B cell (primary cell): Measurements from ENCODE around the gene FXYD7. TPM values are rescaled to one million over a fixed set of nuclear protein-coding genes. Genes with fewer than 3 reads are reported as not detected.

Experiments used
- ATAC-seq: fragments of 200-7000 bp; cut with Tn5 transposase; one replicate; pipeline ENCODE4 v1.10.0; 2021; ENCODE audit warnings: low read depth, mild to moderate bottlenecking, moderate number of reproducible peaks, moderate library complexity
- CTCF ChIA-PET: fragments of 350-600 bp; sonication (Branson Sonifier 250); formaldehyde crosslinking; loops from one replicate; lab custom pipeline; 2021; ENCODE audit warnings: antibody characterized with exemption, inconsistent platforms; lab: Charles Lee
- POLR2A ChIA-PET: fragments of 350-600 bp; sonication (Branson Sonifier 250); formaldehyde crosslinking; loops from one replicate; lab custom pipeline; 2021; ENCODE audit warnings: antibody characterized with exemption; lab: Charles Lee
- DNase-seq: peaks from one replicate; pipeline ENCODE4 v3.0.0; 2013
- H2AFZ ChIP-seq: 2 replicates; pipeline ENCODE4 v1.6.1; 2012; ENCODE audit warnings: mild to moderate bottlenecking, low read depth, low read length; ENCODE audit not compliant: insufficient read depth, poor library complexity, severe bottlenecking
- H3K27ac ChIP-seq, 2 donors: 1 replicate in 1 of 2; 2 replicates in 1 of 2; pipeline ENCODE4 v1.5.1; 2012 to 2013; ENCODE audit warnings: low read length in 2 of 2, mild to moderate bottlenecking in 2 of 2, moderate library complexity in 1 of 2
- H3K27me3 ChIP-seq, 4 experiments: fragments of 200-600 bp in 1 of 4; sonication (generic) in 1 of 4; replicated peaks in 1 of 4; 1 replicate in 2 of 4; 2 replicates in 2 of 4; pipeline versions ENCODE4 v1.6.1 to v1.7.0; 2013 to 2016; ENCODE audit warnings: low read length in 3 of 4, mild to moderate bottlenecking in 2 of 4, mixed read lengths in 1 of 4, moderate library complexity in 1 of 4; ENCODE audit not compliant: insufficient read depth in 4 of 4, control insufficient read depth in 3 of 4; ENCODE audit errors: control extremely low read depth in 1 of 4
- H3K36me3 ChIP-seq, 2 experiments: replicated peaks in 1 of 2; 1 replicate in 1 of 2; 2 replicates in 1 of 2; pipeline versions ENCODE4 v1.6.1 to v1.7.1; 2013; ENCODE audit warnings: low read length in 1 of 2; ENCODE audit not compliant: insufficient read depth in 2 of 2, control insufficient read depth in 1 of 2; ENCODE audit errors: control extremely low read depth in 1 of 2, extremely low read depth in 1 of 2
- H3K4me1 ChIP-seq, 2 donors: fragments of 200-600 bp in 1 of 2; sonication (generic) in 1 of 2; 1 replicate in 1 of 2; 2 replicates in 1 of 2; pipeline versions ENCODE4 v1.5.1 to v1.6.1; 2013 to 2017; ENCODE audit warnings: low read length in 2 of 2; ENCODE audit not compliant: control insufficient read depth in 2 of 2, insufficient read depth in 2 of 2
- H3K4me2 ChIP-seq: replicated peaks from 2 replicates; pipeline ENCODE3; 2012; ENCODE audit warnings: mild to moderate bottlenecking, low read depth, low read length; ENCODE audit not compliant: poor library complexity, severe bottlenecking
- H3K4me3 ChIP-seq, 5 experiments: fragments of 200-600 bp in 1 of 5; sonication (generic) in 1 of 5; 1 replicate in 3 of 5; 2 replicates in 2 of 5; pipeline versions ENCODE4 v1.5.1 to v1.7.0; 2011 to 2016; ENCODE audit warnings: low read length in 4 of 5, mild to moderate bottlenecking in 4 of 5, low read depth in 2 of 5, control low read depth in 1 of 5, moderate library complexity in 1 of 5; ENCODE audit not compliant: insufficient read depth in 1 of 5; ENCODE audit errors: control extremely low read depth in 1 of 5, extremely low read depth in 1 of 5
- H3K79me2 ChIP-seq: fragments of 200-600 bp; sonication (generic); one replicate; pipeline ENCODE4 v1.6.0; 2016; ENCODE audit warnings: low read length; ENCODE audit not compliant: control insufficient read depth, insufficient read depth
- H3K9ac ChIP-seq: fragments of 200-600 bp; sonication (generic); 2 replicates; pipeline ENCODE4 v1.6.1; 2017; ENCODE audit warnings: mild to moderate bottlenecking, low read length, moderate library complexity
- H3K9me3 ChIP-seq, 3 donors: one replicate each; pipeline versions ENCODE4 v1.6.1 to v1.7.1; 2013; ENCODE audit warnings: low read length in 2 of 3; ENCODE audit not compliant: control insufficient read depth in 2 of 3, insufficient read depth in 1 of 3; ENCODE audit errors: control extremely low read depth in 1 of 3
- H4K20me1 ChIP-seq: 2 replicates; pipeline ENCODE4 v1.6.0; 2012; ENCODE audit warnings: mild to moderate bottlenecking, low read length; ENCODE audit not compliant: insufficient read depth, control insufficient read depth, poor library complexity, severe bottlenecking
- H3K27ac Mint-ChIP-seq: one replicate; pipeline ENCODE4 v1.8.0; 2021; ENCODE audit warnings: mixed read lengths
- H3K27me3 Mint-ChIP-seq: one replicate; pipeline ENCODE4 v1.8.0; 2021; ENCODE audit warnings: mixed read lengths
- H3K4me1 Mint-ChIP-seq: one replicate; pipeline ENCODE4 v1.8.0; 2021; ENCODE audit warnings: mixed read lengths
- H3K4me3 Mint-ChIP-seq: one replicate; pipeline ENCODE4 v1.8.0; 2021; ENCODE audit warnings: mixed read lengths
- H3K9me3 Mint-ChIP-seq: one replicate; pipeline ENCODE4 v1.8.0; 2022; ENCODE audit warnings: mixed read lengths; ENCODE audit not compliant: insufficient read depth
- CTCF ChIP-seq: fragments of 200-600 bp; IDR thresholded peaks from one replicate; pipeline ENCODE4 v1.8.0; 2022; ENCODE audit warnings: antibody characterized with exemption, mild to moderate bottlenecking
- EZH2 ChIP-seq: IDR thresholded peaks from 2 replicates; pipeline ENCODE4 v1.6.1; 2012; ENCODE audit warnings: borderline replicate concordance, low read depth, mild to moderate bottlenecking, moderate library complexity, low read length; ENCODE audit not compliant: insufficient read depth, poor library complexity, severe bottlenecking
- WGBS: methylation state at CpG from one replicate; pipeline ENCODE4 v1.1.5; 2013; ENCODE audit warnings: missing lambda C conversion rate; ENCODE audit not compliant: insufficient coverage; 5-methylcytosine and 5-hydroxymethylcytosine counted together
- intact Hi-C: fragments of 100-400 bp; cut with micrococcal nuclease; formaldehyde crosslinking; loops from one replicate; pipeline ENCODE4 v1.10.0; 2022
- polyA plus RNA-seq: library from polyadenylated mRNA; depleted of rRNA; stranded (reverse); fragments of >200 nt; gene quantifications from 2 replicates; pipeline ENCODE4 v1.2.3, GENCODE V29; 2012
- total RNA-seq, 2 donors: library from RNA; stranded (reverse); fragments of 120-200 nt in 1 of 2; gene quantifications; 1 replicate in 1 of 2; 2 replicates in 1 of 2; pipeline versions ENCODE4 v1.2.3 to v1.2.4, GENCODE V29; 2013 to 2022

Gene FXYD7
- total and polyA plus RNA-seq, 2 donors (not counting 1 experiment from before 2014, with no cell fraction given) = 3.8 to 27.4 TPM

DNA sequence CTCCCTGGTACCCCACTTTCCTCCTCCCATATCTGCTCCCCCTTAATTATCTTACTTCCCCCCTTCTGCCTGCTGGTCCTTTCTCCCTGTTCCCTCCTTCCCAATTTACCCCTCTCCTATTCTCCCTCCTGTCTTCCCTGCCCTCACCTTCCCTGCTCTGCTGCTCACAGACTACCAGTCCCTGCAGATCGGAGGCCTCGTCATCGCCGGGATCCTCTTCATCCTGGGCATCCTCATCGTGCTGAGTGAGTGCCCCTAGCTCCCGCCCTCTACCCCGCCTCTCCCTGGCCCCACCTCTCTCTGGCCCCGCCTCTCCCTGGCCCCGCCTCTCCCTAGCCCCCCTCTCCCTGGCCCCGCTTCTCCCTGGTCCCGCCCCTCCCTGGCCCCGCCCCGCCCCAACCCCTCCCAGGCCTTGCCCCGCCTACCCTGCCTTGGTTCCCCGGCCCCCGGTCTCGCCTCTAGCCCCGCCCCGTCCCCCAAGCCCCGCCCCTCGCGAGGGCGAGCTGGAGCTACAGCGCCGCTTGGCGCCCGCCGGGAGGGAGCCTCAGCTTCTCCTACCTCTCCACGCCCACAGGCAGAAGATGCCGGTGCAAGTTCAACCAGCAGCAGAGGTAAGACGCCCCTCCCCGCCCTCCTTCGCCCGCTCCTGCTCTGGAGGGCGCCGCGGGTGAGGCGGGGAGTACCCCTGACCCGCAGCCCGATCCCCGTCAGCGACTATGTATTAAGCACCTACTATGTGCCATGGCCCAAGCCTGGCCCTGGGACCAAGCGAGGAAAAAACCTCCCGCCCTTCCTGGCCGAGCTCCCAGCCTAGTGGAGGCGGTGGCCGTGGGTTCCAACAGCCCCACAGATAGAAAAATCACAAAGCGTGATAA lies 1.9 kb upstream of the FXYD7 start:
- Mint-ChIP-seq H3K4me1 (peaks cover 46% of the 10 kb centered on the region), H3K27ac (peak overlapping the region; percentile 88), H3K4me3 (peak overlapping the region; percentile 92), H3K9me3 (no peaks in the 10 kb centered on the region), H3K27me3 (peaks cover 14% of the 10 kb centered on the region)
- peaks cover 25 to 51% of the 10 kb centered on the region in 2 donors for H3K4me1 ChIP-seq
- peak; percentile 35 for TF ChIP-seq CTCF
- no peak for TF ChIP-seq EZH2
- no peaks in the 10 kb centered on the region for H3K79me2 ChIP-seq
- H3K9ac ChIP-seq = peak overlapping the region; percentile 65
- H2AFZ ChIP-seq = peak overlapping the region; percentile 35
- H3K4me2 ChIP-seq = peak overlapping the region; percentile 96
- H3K27ac ChIP-seq = no peak overlapping the region
- no peaks in the 10 kb centered on the region for H3K9me3 ChIP-seq
- ChIA-PET POLR2A (interaction anchor here (0.7 to 2.0 kb wide), 10 partner anchors 10 to 207 kb away, joined by 3 to 11 read pairs (median 4); partner anchors contain the start of genes FFAR1, FXYD5 and USF2), CTCF (interaction anchor here (0.7 to 7.0 kb wide), 27 partner anchors 11 to 328 kb away, joined by 3 to 77 read pairs (median 6); partner anchors contain the start of gene FXYD5)
- ATAC-seq (peak; percentile 86), DNase-seq (peak; percentile 87)
- peak overlapping the region in 4 of 5 experiments; percentile 43 to 58 (median 52) for H3K4me3 ChIP-seq
- no peaks in the 10 kb centered on the region for H3K36me3 ChIP-seq
- no peaks in the 10 kb centered on the region for H4K20me1 ChIP-seq
- WGBS = 1% methylated on average over 29 of the region's 48 CpGs
- intact Hi-C loops = loop anchor here (1.0 to 10.0 kb wide), 8 partner anchors 16 to 354 kb away; partner anchors contain the start of genes CD22, FXYD3 and KRTDAP
- H3K27me3 ChIP-seq = peaks cover 0 to 13% (median 3%) of the 10 kb centered on the region in 4 experiments
